ENCODE results near the gene MDFI.

The MDFI gene

DNA sequence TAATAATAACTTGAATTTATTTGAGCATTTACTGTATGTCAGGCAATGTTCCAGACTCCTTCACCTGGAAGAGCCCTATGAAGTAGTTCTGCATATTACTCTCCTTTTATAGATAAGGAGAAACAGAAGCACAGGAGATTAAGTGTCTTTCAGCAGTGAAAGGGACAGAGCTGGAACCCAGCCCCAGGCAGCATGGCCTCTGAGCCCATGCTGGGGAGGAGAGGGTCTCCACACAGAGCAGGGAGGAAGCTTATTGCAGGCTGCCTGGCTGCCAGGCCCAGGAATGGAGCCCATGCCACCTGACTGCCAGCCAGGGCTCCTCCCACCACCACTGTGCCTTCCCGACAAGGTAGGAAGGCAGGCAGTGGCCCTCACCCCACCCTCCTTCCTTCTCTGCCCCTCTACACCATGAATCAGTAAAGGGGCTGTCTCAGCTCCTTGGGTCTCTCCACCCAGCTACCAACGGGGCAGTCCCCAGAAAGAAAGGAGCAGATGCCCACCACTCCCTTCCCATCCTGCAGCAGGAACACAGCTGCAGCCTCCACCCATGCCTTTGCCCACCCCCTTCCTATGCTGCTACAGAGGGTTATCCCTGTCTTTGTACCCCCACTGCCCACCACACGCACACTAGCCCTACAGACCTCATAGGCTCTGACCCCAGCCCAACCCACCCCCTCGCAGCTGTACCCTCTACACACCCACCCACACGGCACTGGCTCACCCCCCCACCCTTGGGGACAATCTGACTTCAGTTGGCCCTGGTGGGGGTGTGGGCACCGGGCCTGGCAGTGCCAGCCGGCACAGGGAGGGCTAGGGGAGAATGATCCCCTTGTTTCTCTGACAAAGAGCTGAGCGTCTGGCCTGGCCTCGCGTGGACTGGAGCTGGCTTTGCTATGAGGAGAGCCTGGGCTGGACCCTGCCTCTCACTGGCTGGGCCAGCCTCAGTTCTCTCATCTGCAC lies 55.3 kb downstream of the MDFI start:
- DNase-seq (ENCODE audit: low read depth in 2 of 2), result no peak
- no peak overlapping the region for H3K4me3 ChIP-seq (replicated peaks in 1 of 2; ENCODE audit: low read depth in 2 of 2, low read length in 2 of 2)
- TF ChIP-seq, protein P1, sequence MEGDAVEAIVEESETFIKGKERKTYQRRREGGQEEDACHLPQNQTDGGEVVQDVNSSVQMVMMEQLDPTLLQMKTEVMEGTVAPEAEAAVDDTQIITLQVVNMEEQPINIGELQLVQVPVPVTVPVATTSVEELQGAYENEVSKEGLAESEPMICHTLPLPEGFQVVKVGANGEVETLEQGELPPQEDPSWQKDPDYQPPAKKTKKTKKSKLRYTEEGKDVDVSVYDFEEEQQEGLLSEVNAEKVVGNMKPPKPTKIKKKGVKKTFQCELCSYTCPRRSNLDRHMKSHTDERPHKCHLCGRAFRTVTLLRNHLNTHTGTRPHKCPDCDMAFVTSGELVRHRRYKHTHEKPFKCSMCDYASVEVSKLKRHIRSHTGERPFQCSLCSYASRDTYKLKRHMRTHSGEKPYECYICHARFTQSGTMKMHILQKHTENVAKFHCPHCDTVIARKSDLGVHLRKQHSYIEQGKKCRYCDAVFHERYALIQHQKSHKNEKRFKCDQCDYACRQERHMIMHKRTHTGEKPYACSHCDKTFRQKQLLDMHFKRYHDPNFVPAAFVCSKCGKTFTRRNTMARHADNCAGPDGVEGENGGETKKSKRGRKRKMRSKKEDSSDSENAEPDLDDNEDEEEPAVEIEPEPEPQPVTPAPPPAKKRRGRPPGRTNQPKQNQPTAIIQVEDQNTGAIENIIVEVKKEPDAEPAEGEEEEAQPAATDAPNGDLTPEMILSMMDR (IDR thresholded peaks at IDR 0.05; ENCODE audit: low read depth, low read length), result no peak

DNA sequence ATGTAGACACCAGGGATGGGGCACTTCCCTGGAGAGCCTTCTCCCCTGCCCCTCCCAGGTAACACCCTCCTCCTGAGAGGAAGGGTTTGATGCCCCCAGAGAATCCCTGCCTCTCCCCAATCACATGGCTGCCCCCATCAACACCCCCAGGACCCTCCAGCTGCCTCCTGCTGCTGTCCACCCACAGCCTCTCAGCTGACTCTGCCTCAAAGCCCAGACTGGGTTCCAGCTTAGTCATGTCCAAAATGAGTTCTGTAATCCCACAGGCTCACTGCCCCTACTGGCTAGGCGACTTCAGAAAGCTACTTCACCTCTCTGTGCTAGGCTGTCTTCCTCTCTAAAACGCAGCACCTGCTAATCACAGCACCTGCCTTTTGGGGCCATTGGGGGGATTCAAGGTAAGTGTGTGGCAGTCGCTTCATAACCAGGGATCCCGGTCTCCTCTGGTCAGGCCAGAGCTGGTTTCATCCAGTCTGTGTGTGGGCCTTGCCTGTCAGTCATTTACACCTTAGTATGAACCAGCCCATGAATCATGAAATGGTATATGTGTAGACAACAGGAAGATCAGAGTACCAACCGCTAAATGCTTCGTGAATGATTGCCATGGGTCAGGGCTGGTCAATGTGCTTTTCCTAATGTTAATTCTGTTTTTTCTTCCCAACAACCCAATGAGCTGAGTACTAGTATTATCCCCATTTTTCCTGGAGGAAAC lies 56.7 kb downstream of the MDFI start:
- H3K4me3 ChIP-seq (replicated peaks in 1 of 2; ENCODE audit: low read depth in 2 of 2, low read length in 2 of 2), result no peak overlapping the region
- DNase-seq (ENCODE audit: low read depth in 2 of 2), result peak in 1 of 2 donors; percentile 61
- TF ChIP-seq, protein P1 (IDR thresholded peaks at IDR 0.05; ENCODE audit: low read depth, low read length), result peak; percentile 26

DNA sequence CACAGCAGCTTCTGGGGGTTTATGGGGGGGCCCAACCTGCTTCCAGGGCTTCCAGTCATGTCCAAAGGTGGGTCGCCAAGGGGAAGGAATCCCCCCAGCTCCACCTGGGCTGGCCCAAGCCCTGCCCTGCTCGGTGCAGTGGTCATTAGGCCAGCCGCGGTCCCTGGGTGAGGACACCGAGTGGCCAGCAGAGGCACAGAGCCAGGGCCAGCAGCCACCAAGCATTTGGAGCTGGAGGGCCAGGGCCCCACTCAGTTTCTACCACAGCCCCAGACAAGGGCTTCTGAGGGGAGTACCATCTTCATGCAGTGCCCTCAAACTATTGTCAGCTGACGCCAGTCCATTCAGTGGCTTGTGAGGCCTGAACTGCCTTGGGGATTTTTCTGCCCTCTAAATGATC lies 57.6 kb downstream of the MDFI start:
- H3K4me3 ChIP-seq (replicated peaks in 1 of 2; ENCODE audit: low read depth in 2 of 2, low read length in 2 of 2), result no peak overlapping the region
- TF ChIP-seq, protein P1 (IDR thresholded peaks at IDR 0.05; ENCODE audit: low read depth, low read length), result no peak
- no peak for DNase-seq (ENCODE audit: low read depth in 2 of 2)

DNA sequence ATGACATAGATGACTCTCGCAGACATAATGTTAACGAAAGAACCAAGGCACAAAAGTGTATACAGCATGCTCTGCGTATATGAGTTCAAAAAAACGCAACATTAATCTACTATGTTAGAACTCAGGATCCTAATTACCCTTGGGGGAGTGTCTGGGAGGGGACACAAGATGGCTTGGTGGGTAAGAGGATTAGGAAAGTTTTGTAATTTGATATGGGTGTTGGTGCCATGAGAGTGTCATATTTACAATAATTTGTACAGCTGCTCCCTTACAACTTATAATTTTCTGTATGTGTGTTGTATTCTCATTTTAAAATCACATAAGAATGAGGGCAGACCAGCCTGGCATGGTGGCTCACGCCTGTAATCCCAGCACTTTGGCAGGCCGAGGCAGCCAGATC lies 58.5 kb downstream of the MDFI start:
- TF ChIP-seq, protein P1 (IDR thresholded peaks at IDR 0.05; ENCODE audit: low read depth, low read length), result no peak
- DNase-seq (ENCODE audit: low read depth in 2 of 2), result no peak

DNA sequence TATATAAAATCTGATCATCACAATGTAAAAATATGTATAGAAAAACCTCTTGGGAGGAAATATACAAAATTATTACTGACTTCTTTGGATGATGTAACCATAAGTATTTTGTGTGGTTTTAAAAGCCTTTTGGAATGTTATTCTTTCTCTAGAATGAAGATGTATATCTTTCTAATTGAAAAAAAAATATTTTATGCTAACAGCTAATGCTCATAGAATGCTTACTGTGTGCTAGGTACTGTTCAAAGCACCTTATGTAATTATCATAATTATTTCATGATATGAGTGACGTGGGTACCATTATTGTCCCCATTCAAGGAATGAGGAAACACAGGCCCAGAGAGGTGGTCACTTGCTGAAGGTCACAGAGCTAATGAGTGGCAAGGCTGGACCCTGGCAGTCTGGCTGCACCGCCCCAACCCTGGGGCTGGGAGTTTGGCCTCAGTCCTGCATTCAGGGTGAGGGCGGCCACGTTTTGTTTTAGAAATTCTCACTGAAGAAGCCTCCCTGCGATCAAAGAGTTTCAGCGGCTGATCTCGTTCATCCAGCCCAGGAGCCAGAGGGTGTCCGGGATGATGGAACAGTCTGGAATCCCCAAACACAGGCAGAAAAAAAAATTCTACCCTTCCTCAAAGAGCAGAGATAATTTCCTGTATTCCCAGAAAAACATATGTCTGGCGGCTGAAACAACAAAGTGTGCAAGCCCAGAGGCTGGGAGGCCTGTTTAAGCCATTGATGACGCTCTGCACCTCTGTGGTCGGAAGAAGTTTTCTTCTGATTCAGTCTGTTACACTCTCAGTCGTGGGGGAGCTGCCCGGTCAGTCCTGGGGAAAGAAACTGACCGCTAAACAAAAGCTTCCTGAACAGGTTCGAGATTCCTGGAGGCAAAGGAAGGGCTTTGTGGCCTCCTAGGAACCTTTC lies 59.9 kb downstream of the MDFI start:
- peak overlapping the region in 1 of 2 donors; percentile 22 for H3K4me3 ChIP-seq (replicated peaks in 1 of 2; ENCODE audit: low read depth in 2 of 2, low read length in 2 of 2)
- peak; percentile 83 to 98 for DNase-seq (ENCODE audit: low read depth in 2 of 2)
- TF ChIP-seq, protein P1 (IDR thresholded peaks at IDR 0.05; ENCODE audit: low read depth, low read length), result no peak

More for the DNA sequence above, 58.5 kb downstream of the MDFI start:
- H3K4me3 ChIP-seq (replicated peaks in 1 of 2; ENCODE audit: low read depth in 2 of 2, low read length in 2 of 2), result no peak overlapping the region

DNA sequence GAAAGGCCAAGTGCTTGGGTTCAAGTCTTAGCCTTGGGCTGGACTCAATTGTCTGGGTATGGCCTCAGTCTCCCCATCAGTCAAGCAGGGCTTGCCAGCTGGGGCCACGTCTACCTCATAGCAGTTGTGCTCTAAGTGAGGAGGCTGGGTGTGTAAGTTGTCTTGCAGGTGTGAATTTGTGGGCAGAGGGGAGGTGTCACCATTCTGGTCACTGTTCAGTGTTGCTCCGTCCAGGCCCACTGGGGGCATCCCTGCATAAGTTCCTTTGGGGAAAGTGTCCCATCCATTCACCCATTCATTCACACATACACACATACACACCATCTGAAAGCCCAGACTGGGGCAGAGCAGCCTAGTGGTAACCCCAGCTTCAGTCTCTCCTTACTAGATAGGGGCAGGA lies 60.8 kb downstream of the MDFI start:
- DNase-seq (ENCODE audit: low read depth in 2 of 2), result no peak
- TF ChIP-seq, protein P1 (IDR thresholded peaks at IDR 0.05; ENCODE audit: low read depth, low read length), result no peak
- H3K4me3 ChIP-seq (replicated peaks in 1 of 2; ENCODE audit: low read depth in 2 of 2, low read length in 2 of 2), result no peak overlapping the region
